EH (cell line): ENCODE results near the gene PDCD4.
A peak's percentile ranks its signal among the peaks of the same experiment; 100 is the strongest.

Source experiments
- DNase-seq: peaks from one replicate; pipeline ENCODE4 v3.0.0-alpha.2; 2015; ENCODE audit warnings: low read depth

Gene PDCD4

DNA sequence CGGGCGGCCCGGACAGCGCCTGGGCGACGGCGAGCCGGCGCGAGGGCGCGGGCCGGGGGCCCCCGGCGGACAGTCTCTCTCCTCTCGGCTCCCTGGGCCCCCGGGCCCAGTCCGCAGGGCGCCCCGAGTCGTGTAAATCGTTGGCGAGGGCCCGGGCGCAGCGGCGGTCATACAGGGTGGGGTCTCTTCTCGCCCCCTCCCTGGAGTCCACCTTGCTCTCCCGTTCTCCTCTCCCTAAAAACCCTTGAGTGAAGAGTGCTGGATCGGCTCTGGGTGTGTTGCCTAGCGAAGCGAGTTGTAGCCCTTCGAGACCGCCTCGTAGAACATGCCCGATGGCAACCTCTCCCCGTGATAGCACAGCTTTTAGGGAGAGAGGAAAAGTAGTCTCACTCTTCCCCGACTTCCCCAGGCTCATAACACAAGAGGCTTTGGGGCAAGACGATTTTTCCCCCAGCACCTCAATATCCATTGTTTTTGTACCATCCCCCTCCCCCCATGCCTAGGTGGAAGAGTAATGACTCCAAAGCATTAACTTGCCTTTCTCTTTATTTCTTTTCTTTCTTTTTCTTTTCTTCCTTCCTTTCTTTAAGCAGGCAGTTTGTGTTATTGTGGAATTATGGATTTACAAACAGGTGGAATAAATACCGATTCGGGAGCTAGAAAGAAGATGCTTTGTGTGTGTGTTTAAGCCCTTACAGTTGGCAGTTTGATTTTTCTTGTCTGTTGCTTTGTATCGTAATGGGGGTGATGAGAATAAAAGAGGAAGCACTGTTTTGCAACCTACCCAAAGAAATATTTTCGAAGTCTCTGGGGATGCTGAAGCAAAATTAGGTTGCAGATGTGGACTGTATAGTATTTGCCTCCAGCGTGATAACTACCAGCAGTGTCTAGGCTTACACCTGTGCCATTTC, 48.5 kb downstream of the PDCD4 start:
- peak; percentile 45 for DNase-seq

DNA sequence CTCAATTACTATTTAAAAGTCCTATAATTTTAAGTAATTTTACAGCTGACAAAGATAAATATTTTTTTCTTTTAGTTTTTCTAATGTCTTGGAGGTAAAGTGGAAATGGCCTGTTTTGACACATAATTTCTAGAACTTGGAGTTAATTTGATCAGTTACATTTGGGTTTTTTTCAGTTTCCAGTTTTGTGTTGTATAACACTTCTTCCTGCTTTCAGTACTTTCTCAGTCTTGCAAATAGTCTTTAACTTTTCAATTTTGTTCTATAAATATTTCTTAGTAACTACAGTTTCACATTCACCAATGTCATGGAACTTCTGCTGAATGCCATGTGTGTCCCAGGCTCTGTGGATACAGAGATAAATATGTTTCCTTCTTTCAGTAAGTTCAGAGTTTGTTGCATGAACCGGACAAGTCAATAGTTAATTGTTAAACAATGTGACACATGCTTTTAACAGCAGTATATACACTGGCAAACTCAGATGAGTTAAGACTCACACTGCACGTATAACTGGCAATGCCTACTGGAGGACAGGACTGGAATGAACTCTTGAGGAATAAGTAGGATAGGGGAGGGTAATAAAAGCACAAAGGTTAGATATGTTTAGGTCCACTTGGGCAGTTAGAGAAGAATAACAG, 52.2 kb downstream of the PDCD4 start:
- DNase-seq = no peak

DNA sequence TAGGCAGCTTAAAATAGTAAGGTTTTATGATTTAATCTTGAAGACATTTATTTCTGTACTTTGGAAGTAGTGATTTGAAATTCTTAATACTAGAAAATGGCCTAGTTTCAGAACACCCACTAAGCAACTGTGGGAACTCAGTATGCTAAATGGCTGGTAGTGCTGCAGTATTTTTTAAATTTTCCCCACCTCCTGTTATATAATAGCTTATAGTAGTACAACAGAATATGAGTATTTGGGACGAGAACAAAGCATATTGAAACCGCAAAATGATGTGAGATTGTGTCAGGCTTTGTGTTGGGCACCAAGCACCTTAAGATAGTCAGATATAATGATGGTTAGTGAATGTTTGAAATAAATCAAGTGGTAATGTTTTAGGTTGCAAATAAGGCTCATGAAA, 55.7 kb downstream of the PDCD4 start:
- no peak for DNase-seq

DNA sequence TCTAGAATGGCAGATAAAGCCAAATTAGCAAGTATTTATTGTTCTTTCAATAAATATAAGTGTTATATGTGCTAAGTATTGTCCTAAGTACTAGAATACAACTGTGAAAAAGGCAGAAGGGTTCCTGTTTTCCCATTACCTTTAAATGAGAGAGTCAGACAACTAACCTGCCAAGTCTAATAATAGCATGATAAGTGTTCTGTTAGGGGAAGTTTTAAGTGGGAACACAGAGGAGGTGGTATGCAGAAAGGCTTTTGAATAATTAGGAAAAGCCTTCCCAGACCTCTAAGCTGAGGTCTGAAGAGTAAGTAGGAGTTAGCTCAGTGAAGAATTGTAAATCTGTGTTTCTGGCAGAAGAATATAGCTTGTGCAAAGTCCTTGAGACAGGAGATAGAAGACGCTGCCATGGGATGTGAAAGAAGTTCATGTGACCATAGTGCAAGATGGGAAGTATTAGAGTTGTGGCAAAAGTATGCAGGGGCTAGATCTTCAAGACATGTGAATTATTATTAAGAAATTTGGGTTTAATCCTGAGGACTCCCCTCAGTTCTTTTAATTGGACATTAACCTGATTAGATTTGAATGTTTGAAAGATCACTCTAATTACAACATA, 60.1 kb downstream of the PDCD4 start:
- DNase-seq = no peak

DNA sequence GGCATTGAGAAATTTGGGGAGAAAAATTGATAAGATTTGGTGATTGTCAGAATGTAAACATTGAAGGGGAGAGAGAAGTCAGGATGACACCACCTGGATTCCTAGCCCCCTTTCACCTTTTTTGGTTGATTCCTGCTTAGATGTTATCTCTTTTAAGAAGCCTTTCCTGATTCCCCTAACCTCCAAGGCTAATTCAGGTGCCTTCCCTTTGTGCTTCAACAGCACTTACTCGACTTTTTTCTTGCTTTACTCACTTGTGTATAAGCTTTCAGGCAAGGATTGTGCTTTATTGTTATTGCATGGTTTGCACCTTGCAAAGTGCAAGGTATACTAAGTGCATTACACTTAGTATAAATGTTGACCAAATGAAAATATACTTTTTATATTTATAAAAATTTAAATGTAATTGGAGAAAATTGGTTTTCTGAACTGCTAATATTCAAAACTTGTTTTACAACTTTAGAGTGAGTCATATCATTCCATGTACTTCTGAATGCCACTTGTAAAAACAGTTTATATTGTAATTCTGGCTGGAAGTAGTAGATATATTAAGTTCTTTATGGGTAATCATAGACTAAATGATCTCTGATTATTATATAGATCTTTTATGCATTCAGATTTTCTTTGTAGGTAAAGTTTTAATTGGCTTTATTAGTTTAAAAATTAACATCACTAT, 60.9 kb downstream of the PDCD4 start:
- peak; percentile 18 for DNase-seq

DNA sequence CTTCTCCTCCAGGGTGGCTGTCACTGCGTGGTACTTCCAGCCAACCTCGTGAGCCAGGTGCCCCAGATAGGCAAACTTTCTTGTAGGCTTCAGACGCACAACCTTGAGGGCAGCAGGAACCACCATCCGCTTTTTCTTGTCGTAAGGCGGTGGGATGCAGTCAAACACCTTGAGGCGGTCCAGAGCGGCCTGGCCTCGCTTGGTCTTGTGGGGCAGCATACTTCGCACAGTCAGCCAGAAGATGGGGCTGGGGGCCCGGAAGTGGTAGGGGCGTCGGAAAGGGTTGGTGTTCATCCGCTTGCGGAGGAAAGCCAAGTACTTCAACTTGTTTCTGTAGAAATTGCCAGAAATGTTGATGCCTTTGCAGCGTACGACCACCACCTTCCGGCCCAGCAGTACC, 65.0 kb downstream of the PDCD4 start:
- DNase-seq = no peak

DNA sequence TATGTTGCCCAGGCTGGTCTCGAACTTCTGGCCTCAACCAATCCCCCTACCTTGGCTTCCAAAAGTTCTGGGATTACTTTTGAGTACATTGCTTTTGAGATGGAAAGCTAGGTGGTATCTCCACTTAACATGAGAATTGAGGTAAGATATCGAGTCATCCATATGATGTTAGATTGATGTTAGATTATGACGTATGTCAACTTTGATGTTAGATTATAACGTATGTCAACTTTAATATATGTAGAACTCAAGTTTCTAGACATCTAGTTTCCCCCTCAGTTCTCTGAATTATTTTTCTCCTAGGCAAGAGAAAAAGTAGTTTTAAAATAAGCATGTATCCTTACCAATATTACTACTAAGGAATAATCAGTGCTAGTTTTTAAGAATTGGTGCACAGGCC, 67.7 kb downstream of the PDCD4 start:
- no peak for DNase-seq

DNA sequence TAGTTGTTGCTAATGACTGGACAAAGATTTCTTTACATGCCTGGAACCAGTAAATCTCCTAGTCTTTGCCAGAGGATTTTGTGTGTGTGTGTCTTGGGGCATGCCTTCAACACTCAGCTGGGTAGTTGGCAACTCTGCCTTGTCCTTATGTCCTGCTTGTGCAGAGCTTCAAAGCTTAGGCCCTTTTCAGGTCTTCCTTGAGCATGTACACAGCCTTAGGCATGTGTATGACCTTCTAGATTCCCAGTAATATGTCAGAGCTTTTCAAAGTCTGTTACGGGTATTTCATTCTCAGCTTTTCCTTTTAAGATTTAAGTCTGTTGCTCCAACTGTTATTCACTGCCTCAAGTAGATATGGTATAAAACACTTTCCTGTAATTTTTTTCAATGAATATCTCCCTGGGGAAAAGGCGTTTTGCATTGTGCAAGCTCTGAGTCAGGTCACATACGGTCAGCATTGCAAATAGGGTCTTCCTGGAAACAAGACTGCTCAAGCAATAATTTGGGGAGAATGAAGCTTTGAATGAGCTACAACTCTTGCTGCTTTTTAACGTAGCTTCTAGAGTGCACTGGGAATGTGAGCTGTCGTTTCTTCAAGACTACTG, 73.2 kb downstream of the PDCD4 start:
- no peak for DNase-seq

DNA sequence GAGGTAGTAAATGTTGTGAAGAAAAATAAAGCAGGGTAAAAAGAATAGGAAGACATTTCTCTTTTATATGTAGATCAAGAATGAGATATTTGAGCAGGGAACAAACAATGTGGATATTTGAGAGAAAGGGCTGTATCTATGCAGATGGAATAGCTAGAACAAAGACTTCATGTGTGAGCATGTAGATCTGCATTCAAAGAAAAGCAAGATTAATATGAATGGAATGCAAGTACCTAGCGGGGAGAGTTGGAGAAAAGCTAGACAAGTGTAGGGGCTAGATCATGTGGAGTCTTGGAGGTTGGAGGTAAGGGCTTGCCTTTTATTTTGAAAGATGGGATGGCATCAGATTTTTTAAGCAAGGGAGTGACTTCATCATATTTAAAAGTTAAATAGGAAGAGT, 74.8 kb downstream of the PDCD4 start:
- no peak for DNase-seq

DNA sequence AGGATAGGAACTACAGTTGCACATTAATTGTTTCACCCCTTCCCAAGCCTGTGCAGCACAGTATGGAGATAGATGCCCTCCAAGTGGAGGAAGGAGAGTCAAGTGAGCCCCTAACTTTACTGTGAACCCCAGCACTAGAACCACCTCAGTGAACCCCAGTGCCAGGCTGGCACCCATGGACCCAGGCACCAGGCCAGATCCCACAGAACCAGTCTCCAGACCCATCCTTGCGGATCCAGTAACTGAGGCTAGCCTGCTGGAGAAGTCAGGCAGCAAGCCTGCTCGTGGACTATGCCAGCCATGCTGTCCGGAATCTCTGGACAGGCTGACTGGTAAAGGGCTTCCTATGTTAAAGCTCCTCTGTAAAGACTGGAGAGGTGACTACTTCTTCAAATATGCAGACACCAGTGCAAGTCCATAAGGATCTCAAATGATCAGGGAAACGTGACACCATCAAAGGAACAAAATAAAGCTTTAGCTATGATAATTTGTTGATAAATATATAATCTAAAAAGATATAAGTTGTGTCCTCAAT, 75.4 kb downstream of the PDCD4 start:
- DNase-seq = peak; percentile 71
